VCaP (cell line): ENCODE results near the gene SUSD3.

ENCODE experiments used
- H3K27ac ChIP-seq: fragments of 450-650 bp; 2 replicates; pipeline ENCODE4 v1.5.1; 2017
- TF ChIP-seq, protein P1 (sequence below): fragments of 450-650 bp; conservative IDR thresholded peaks from 2 replicates; pipeline ENCODE4 v1.5.1; 2017; ENCODE audit warnings: mild to moderate bottlenecking, moderate library complexity

The SUSD3 gene

DNA sequence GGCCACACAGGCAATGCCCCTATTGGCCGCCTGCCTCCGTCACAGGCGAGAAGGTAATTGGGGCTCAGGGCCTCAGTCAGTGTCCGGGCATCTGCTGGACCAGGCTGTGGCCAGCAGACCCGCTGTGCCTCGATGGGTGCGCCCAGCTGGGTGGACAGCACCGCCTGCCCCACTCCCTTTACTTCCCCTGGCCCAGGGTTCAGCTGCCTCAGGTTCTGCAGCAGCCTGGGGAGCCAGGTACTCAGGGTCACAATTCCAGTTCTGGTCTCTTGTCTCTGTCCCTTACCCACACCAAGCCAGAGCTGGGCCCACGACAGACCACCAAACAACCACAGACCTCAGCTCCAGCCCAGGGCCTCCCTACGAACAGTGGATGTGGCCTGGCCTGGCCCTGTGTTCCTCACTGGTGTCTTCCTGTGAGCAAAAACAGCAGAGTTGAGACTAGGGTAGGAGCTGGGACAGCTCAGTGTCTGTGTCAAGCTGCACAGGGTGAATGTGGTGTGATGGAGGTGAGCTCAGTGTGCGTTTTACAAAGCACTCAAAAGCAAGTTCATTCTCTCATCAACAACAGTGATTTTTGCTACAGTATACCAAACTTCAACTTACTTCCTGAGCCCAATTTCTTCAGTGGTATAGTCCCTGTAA lies 33.4 kb upstream of the SUSD3 start:
- no peak overlapping the region for H3K27ac ChIP-seq
- TF ChIP-seq, protein P1, sequence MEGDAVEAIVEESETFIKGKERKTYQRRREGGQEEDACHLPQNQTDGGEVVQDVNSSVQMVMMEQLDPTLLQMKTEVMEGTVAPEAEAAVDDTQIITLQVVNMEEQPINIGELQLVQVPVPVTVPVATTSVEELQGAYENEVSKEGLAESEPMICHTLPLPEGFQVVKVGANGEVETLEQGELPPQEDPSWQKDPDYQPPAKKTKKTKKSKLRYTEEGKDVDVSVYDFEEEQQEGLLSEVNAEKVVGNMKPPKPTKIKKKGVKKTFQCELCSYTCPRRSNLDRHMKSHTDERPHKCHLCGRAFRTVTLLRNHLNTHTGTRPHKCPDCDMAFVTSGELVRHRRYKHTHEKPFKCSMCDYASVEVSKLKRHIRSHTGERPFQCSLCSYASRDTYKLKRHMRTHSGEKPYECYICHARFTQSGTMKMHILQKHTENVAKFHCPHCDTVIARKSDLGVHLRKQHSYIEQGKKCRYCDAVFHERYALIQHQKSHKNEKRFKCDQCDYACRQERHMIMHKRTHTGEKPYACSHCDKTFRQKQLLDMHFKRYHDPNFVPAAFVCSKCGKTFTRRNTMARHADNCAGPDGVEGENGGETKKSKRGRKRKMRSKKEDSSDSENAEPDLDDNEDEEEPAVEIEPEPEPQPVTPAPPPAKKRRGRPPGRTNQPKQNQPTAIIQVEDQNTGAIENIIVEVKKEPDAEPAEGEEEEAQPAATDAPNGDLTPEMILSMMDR, result no peak

DNA sequence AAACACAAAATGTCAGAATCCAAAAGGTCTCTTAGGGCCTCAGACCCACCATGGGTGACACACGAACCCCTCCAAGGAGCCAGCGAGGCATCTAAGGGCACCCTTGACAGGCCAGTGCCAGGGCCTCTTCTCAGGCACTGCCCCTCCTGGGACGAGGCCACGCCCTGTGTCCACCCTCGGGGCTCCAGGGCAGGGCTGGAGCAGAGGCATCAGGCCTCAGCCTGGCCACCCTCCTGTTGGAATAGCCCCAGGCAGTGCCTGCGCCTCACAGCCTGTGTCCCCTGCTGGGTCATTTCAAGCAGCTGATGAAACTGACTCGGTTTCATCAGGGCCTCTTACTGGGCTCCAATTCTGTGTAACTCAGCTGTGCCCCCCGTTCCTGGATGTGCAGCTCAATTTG lies 32.8 kb upstream of the SUSD3 start:
- H3K27ac ChIP-seq, result no peak overlapping the region
- TF ChIP-seq, protein P1, result no peak

DNA sequence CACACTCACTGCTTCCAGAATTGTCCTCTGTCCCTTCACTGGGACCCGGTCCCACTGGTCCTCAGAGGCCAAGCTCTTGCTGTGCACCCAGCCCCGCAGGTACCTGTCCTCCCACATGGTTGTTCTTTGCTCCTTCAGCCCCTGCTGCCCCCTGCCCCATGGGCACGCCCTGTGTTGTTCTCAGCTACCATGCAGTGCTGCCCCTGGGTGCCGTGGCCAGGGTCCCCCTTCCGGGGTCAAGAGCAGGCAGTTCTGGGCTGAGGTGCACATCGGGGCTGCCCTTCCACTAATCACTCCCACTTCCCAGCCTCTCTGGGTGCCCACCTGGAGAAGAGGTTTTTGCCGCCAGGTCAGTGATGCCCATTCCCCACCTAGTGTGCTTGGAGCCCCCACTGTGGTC lies 31.9 kb upstream of the SUSD3 start:
- H3K27ac ChIP-seq, result no peak overlapping the region
- TF ChIP-seq, protein P1, result no peak

DNA sequence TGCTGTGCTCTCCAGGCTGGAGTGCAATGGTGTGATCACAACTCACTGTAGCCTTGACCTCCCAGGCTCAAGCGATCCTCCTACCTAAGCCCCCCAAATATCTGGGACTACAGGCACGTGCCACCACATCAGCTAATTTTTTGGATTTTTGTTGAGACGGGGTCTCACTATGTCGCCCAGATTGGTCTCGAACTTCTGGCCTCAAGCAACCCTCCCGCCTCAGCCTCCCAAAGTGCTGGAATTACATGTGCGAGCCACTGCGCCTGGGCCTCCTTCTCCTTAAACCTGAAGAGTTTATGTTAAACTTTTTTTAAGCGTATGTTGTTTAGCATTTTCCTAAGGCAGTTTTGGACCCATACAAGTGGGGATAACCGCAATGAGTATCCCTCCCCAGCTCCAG lies 30.8 kb upstream of the SUSD3 start:
- TF ChIP-seq, protein P1, result no peak
- H3K27ac ChIP-seq, result no peak overlapping the region

DNA sequence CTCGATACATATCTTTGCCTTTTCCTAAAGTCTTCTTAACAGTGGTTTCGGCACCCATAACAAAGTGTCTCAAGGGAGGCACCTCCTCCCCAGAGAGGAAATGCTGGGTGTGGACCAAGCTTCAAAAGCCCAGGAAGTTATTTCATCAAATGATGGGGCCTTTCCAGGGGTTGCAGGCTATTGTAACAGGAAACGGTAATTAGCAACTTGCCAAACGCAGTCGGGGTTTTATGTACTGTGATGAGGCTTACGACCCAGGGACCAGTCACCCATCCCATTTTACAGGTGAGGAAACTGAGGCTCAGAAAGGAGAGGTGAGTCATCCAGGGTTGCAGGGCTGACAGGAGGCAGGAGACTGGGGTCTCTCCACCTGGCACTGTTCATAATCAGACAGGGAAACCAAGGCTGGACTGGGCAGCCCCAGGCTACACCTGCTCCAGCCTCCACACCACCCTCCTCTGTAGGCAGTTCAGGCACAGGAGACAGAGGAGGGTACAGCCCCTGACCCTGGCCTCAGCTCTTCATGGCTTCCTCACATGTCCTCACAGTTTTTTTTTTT lies 30.0 kb upstream of the SUSD3 start:
- TF ChIP-seq, protein P1, result no peak

DNA sequence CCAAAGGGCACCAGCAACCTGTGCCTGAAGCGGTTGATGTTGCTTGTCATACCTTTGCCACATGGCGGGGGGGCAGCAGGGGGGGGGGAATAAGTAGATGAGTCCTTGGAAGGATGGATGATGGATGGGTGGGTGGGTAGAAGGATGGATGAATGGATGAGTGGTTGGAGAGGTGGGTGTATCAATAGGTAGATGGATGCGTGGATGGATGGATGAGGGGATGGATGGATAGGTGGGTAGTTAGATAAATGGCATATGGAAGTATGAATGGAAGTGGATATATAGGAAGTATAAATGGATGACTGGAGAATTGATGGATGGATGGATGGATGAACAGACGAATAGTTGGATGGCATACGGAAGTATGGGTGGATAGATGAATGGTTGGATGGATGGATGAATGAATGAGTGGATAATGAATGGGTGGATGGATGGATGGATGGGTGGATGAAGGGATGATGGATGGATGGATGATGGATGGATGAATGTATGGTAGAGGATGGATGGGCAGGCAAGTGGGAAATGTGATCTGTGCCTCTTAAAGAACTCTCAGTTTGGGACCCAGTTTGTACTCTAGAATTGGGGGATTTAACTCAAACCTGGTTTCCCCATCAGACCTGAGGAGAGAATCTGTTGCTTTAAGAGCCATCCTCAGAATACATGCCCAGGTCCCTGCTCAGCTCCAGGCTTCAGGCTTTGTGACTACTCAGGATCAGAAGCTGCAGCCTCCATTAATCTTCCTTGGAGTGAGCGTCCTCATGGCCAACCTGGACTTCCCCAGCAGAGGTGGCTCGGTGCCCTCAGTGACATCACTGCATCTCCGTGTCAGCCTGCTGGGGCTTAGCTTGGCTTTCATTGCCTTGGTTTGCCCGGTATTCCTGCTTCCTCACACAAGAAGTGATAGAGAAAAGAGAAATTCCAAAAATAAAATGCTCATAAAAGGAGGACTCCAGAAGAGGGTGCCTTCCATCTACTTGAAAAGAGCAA lies 27.6 kb upstream of the SUSD3 start:
- TF ChIP-seq, protein P1, result no peak
- no peak overlapping the region for H3K27ac ChIP-seq

More for the DNA sequence above, 30.0 kb upstream of the SUSD3 start:
- H3K27ac ChIP-seq, result no peak overlapping the region
